ENCODE measurements around the gene HSPA14. TPM values are rescaled to one million over a fixed set of nuclear protein-coding genes. Genes with fewer than 3 reads are reported as not detected.

HSPA14 gene
- total and polyA plus RNA-seq, 2 of the 8 experiments (the other 6 are each of a cell fraction or from before 2014, with no cell fraction given), result 20.5 to 36.4 TPM

DNA sequence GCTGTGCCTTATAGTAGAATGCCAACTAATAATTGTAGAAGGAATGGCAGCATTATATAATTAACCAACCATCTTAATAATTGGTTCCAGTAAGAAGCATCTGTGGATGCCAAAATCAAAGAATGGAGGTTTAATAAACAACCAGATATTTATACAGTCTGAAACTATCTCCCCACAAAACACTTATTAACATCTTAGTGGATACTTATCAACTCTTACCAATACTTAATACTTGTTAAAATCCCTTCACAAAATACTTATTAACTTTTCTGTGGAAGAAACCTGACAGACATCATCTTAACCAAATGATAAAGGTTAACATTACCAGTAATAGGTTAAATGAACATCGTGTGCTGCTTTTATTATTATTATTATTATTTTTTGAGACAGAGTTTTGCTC is 34.3 kb upstream of the HSPA14 start:
- H3K27me3 ChIP-seq (replicated peaks in 1 of 4; ENCODE audit: control insufficient read depth in 3 of 4, extremely low read depth in 1 of 4, insufficient read depth in 3 of 4, low read length in 3 of 4), result no peaks in the 10 kb centered on the region; a peak in 1 of 7 replicates
- no peak overlapping the region for H3K4me2 ChIP-seq (ENCODE audit: insufficient read depth in 1 of 2, low read depth in 2 of 2, low read length in 2 of 2)
- H3K9me3 ChIP-seq (ENCODE audit: insufficient read depth in 2 of 2, low read depth in 1 of 2, low read length in 1 of 2), result no peaks in the 10 kb centered on the region
- no peak overlapping the region for H3K4ac ChIP-seq (replicated peaks; ENCODE audit: insufficient read length, low read depth, low read length)
- H4K91ac ChIP-seq (replicated peaks; ENCODE audit: insufficient read length, low read length), result no peak overlapping the region
- H3K23me2 ChIP-seq (ENCODE audit: low read depth, low read length), result no peaks in the 10 kb centered on the region
- H3K79me1 ChIP-seq (ENCODE audit: low read depth, low read length), result no peaks in the 10 kb centered on the region
- no peak overlapping the region for H2AK5ac ChIP-seq (ENCODE audit: low read depth, low read length)
- H3K18ac ChIP-seq (ENCODE audit: extremely low read depth, low read length), result no peak overlapping the region
- no peak overlapping the region for H4K5ac ChIP-seq (ENCODE audit: insufficient read length, low read depth, low read length)
- no peak overlapping the region for H3K14ac ChIP-seq (ENCODE audit: insufficient read length)
- ChIA-PET CTCF (ENCODE audit: partially characterized antibody) (no interaction called here), POLR2A (ENCODE audit: partially characterized antibody) (no interaction called here)
- H2BK12ac ChIP-seq (ENCODE audit: low read depth, low read length), result no peak overlapping the region
- H3K4me1 ChIP-seq (replicated peaks in 1 of 4; ENCODE audit: control insufficient read depth in 3 of 4, insufficient read depth in 4 of 4, low read length in 3 of 4), result no peaks in the 10 kb centered on the region
- H3K4me3 ChIP-seq (ENCODE audit: extremely low read depth in 1 of 4, insufficient read depth in 2 of 4, low read depth in 3 of 4, low read length in 4 of 4), result no peak overlapping the region
- H3K23ac ChIP-seq (ENCODE audit: insufficient read length), result no peak overlapping the region
- 65% methylated on average over 1 of the region's 1 CpG; no CpG with 5 or more reads in 1 of the 2 experiments for WGBS, 2 experiments (ENCODE audit: extremely low coverage in 1 of 2, insufficient coverage in 1 of 2, insufficient read length in 1 of 2, insufficient replicate concordance in 2 of 2, low coverage in 1 of 2, low lambda C conversion rate in 2 of 2, missing lambda C conversion rate in 1 of 2)
- FAIRE-seq, result no peak
- no peaks in the 10 kb centered on the region for H3K36me3 ChIP-seq (ENCODE audit: control insufficient read depth in 2 of 4, insufficient read depth in 4 of 4, low read length in 3 of 4)
- no peak overlapping the region for H2BK15ac ChIP-seq (ENCODE audit: low read length)
- H3K56ac ChIP-seq (replicated peaks; ENCODE audit: insufficient read length, low read depth, low read length), result no peak overlapping the region
- no peak overlapping the region for H2BK20ac ChIP-seq (ENCODE audit: low read length)
- no peak overlapping the region for H3K27ac ChIP-seq (ENCODE audit: low read depth, low read length)
- no peak for DNase-seq (ENCODE audit: low read depth in 1 of 2, low spot score in 2 of 2)
- H4K8ac ChIP-seq (ENCODE audit: extremely low read depth, insufficient read depth, low read length), result no peak overlapping the region
- no peak overlapping the region for H2BK120ac ChIP-seq (replicated peaks; ENCODE audit: low read depth, low read length)
- H2AFZ ChIP-seq (ENCODE audit: low read length), result no peak overlapping the region
- H3K9ac ChIP-seq (replicated peaks in 1 of 4; ENCODE audit: extremely low read depth in 1 of 4, low read depth in 3 of 4, low read length in 3 of 4), result no peak overlapping the region
- no peaks in the 10 kb centered on the region for H4K20me1 ChIP-seq (replicated peaks in 1 of 2; ENCODE audit: control insufficient read depth in 1 of 2, insufficient read depth in 2 of 2, low read length in 2 of 2)
- no peaks in the 10 kb centered on the region; a peak in 1 of 4 replicates for H3K79me2 ChIP-seq (ENCODE audit: control insufficient read depth in 1 of 2, insufficient read depth in 2 of 2, low read length in 2 of 2)
- H2BK5ac ChIP-seq (ENCODE audit: low read depth, low read length), result no peak overlapping the region
- TF ChIP-seq HDAC2 (IDR thresholded peaks at IDR 0.05; ENCODE audit: borderline replicate concordance in 1 of 2, low read depth in 2 of 2, low read length in 2 of 2), result no peak

Measured in H1 (cell line).